Esophagus muscularis mucosa (tissue), 3 donors: ENCODE measurements around the gene MAMLD1.

Experiments
- CTCF ChIP-seq, 3 experiments: fragments of 200-600 bp in 2 of 3; fragments of 450-650 bp in 1 of 3; sonication (generic) in 2 of 3; IDR thresholded peaks; one replicate each; pipeline ENCODE4 v1.5.1; 2017 to 2019; ENCODE audit warnings: antibody characterized with exemption in 3 of 3, mild to moderate bottlenecking in 2 of 3, moderate library complexity in 1 of 3
- POLR2A ChIP-seq: fragments of 450-650 bp; IDR thresholded peaks from one replicate; pipeline ENCODE4 v1.6.1; 2017; ENCODE audit warnings: antibody characterized with exemption, moderate library complexity, mild to moderate bottlenecking, low read depth
- POLR2AphosphoS5 ChIP-seq, 2 donors: sonication (generic); formaldehyde crosslinking; IDR thresholded peaks; one replicate each; pipeline ENCODE4 v1.6.1; 2017; ENCODE audit warnings: antibody characterized with exemption in 2 of 2

- TF ChIP-seq CTCF (IDR thresholded peaks at IDR 0.05), result no peak
- TF ChIP-seq POLR2A, result no peak
- no peak for TF ChIP-seq POLR2AphosphoS5 (IDR thresholded peaks at IDR 0.05)
Measured at GRCh38 chrX:150489359-150490015, 126.4 kb downstream of the MAMLD1 start.
